Esophagus muscularis mucosa (tissue), 4 donors: Measurements from ENCODE around the gene BCAT1.

Experiments
- CTCF ChIP-seq, 3 experiments: fragments of 200-600 bp in 2 of 3; fragments of 450-650 bp in 1 of 3; sonication (generic) in 2 of 3; IDR thresholded peaks; one replicate each; pipeline ENCODE4 v1.5.1; 2017 to 2019; ENCODE audit warnings: antibody characterized with exemption in 3 of 3, mild to moderate bottlenecking in 2 of 3, moderate library complexity in 1 of 3
- EP300 ChIP-seq: sonication (generic); formaldehyde crosslinking; IDR thresholded peaks from one replicate; pipeline ENCODE4 v1.6.1; 2017; ENCODE audit warnings: antibody characterized with exemption
- POLR2A ChIP-seq: fragments of 450-650 bp; IDR thresholded peaks from one replicate; pipeline ENCODE4 v1.6.1; 2017; ENCODE audit warnings: antibody characterized with exemption, moderate library complexity, mild to moderate bottlenecking, low read depth

GRCh38 chr12:24895612-24896011 lies 53.3 kb downstream of the BCAT1 start:
- no peak for TF ChIP-seq CTCF (IDR thresholded peaks at IDR 0.05)
- no peak for TF ChIP-seq POLR2A
- no peak for TF ChIP-seq EP300
